Activated T-cell treated with anti-CD3 and anti-CD28 coated beads, Interleukin-2, amount 50 U/mL, for 24 hours (primary cell): ENCODE data around the gene MIPEP.

ENCODE experiments used
- DNase-seq: peaks from one replicate; pipeline ENCODE4 v3.0.0-alpha.2; 2020
- H3K27ac Mint-ChIP-seq: 2 replicates; pipeline ENCODE4 v1.8.0; 2020; ENCODE audit warnings: mild to moderate bottlenecking, mixed read lengths
- H3K27me3 Mint-ChIP-seq: 2 replicates; pipeline ENCODE4 v1.8.0; 2020; ENCODE audit warnings: mixed read lengths
- H3K36me3 Mint-ChIP-seq: 2 replicates; pipeline ENCODE4 v1.8.0; 2020; ENCODE audit warnings: low read depth, mixed read lengths
- H3K4me1 Mint-ChIP-seq: 2 replicates; pipeline ENCODE4 v1.8.0; 2020; ENCODE audit warnings: low read depth, mixed read lengths
- H3K4me3 Mint-ChIP-seq: 2 replicates; pipeline ENCODE4 v1.8.0; 2020; ENCODE audit warnings: mild to moderate bottlenecking, moderate library complexity, mixed read lengths
- H3K9me3 Mint-ChIP-seq: 2 replicates; pipeline ENCODE4 v1.8.0; 2020; ENCODE audit warnings: mixed read lengths

MIPEP gene

GRCh38 chr13:23849670-23850069 lies 39.5 kb downstream of the MIPEP start:
- H3K36me3 Mint-ChIP-seq: peaks cover 33% of the 10 kb centered on the region
- DNase-seq: no peak
- no peak overlapping the region for H3K4me3 Mint-ChIP-seq
- H3K27ac Mint-ChIP-seq: no peak overlapping the region
- H3K9me3 Mint-ChIP-seq: no peaks in the 10 kb centered on the region
- H3K27me3 Mint-ChIP-seq: no peaks in the 10 kb centered on the region
- peaks cover 2% of the 10 kb centered on the region for H3K4me1 Mint-ChIP-seq

GRCh38 chr13:23848646-23849141 lies 40.5 kb downstream of the MIPEP start:
- Mint-ChIP-seq H3K27ac (no peak overlapping the region), H3K27me3 (no peaks in the 10 kb centered on the region), H3K4me3 (no peak overlapping the region), H3K4me1 (peaks cover 9% of the 10 kb centered on the region), H3K9me3 (no peaks in the 10 kb centered on the region), H3K36me3 (peaks cover 29% of the 10 kb centered on the region)
- DNase-seq: no peak

- Mint-ChIP-seq H3K36me3 (peaks cover 32% of the 10 kb centered on the region), H3K4me1 (peaks cover 11% of the 10 kb centered on the region), H3K27ac (no peak overlapping the region), H3K27me3 (no peaks in the 10 kb centered on the region), H3K4me3 (no peak overlapping the region), H3K9me3 (no peaks in the 10 kb centered on the region)
- no peak for DNase-seq
Measured at GRCh38 chr13:23848019-23848418, 41.2 kb downstream of the MIPEP start.

GRCh38 chr13:23847497-23847896 lies 41.7 kb downstream of the MIPEP start:
- Mint-ChIP-seq H3K4me3 (no peak overlapping the region), H3K4me1 (peaks cover 11% of the 10 kb centered on the region), H3K9me3 (no peaks in the 10 kb centered on the region), H3K36me3 (peaks cover 33% of the 10 kb centered on the region), H3K27me3 (no peaks in the 10 kb centered on the region), H3K27ac (no peak overlapping the region)
- DNase-seq: no peak

- H3K27me3 Mint-ChIP-seq: no peaks in the 10 kb centered on the region
- no peaks in the 10 kb centered on the region for H3K9me3 Mint-ChIP-seq
Measured at GRCh38 chr13:23845105-23845725, 44.0 kb downstream of the MIPEP start.

GRCh38 chr13:23844132-23844531 lies 45.1 kb downstream of the MIPEP start:
- Mint-ChIP-seq H3K27me3 (no peaks in the 10 kb centered on the region), H3K4me3 (no peak overlapping the region), H3K27ac (no peak overlapping the region), H3K9me3 (no peaks in the 10 kb centered on the region), H3K36me3 (peaks cover 41% of the 10 kb centered on the region), H3K4me1 (peaks cover 8% of the 10 kb centered on the region)
- DNase-seq: no peak

More at GRCh38 chr13:23845105-23845725, 44.0 kb downstream of the MIPEP start:
- Mint-ChIP-seq H3K36me3 (peaks cover 41% of the 10 kb centered on the region), H3K27ac (no peak overlapping the region), H3K4me1 (peaks cover 11% of the 10 kb centered on the region), H3K4me3 (no peak overlapping the region)
- no peak for DNase-seq

GRCh38 chr13:23843436-23843835 lies 45.8 kb downstream of the MIPEP start:
- Mint-ChIP-seq H3K4me3 (no peak overlapping the region), H3K27me3 (no peaks in the 10 kb centered on the region), H3K36me3 (peaks cover 40% of the 10 kb centered on the region), H3K9me3 (no peaks in the 10 kb centered on the region), H3K4me1 (peaks cover 8% of the 10 kb centered on the region), H3K27ac (no peak overlapping the region)
- DNase-seq: no peak

- Mint-ChIP-seq H3K9me3 (no peaks in the 10 kb centered on the region), H3K36me3 (peaks cover 36% of the 10 kb centered on the region), H3K4me1 (peaks cover 8% of the 10 kb centered on the region), H3K27me3 (no peaks in the 10 kb centered on the region), H3K4me3 (no peak overlapping the region), H3K27ac (no peak overlapping the region)
- no peak for DNase-seq
Measured at GRCh38 chr13:23842406-23842805, 46.8 kb downstream of the MIPEP start.

GRCh38 chr13:23833733-23834611 lies 55.2 kb downstream of the MIPEP start:
- no peak for DNase-seq
- Mint-ChIP-seq H3K4me3 (no peak overlapping the region), H3K9me3 (no peaks in the 10 kb centered on the region), H3K27me3 (no peaks in the 10 kb centered on the region), H3K27ac (no peak overlapping the region), H3K36me3 (peaks cover 36% of the 10 kb centered on the region), H3K4me1 (no peaks in the 10 kb centered on the region)

- H3K4me1 Mint-ChIP-seq: no peaks in the 10 kb centered on the region
- no peaks in the 10 kb centered on the region for H3K9me3 Mint-ChIP-seq
- H3K36me3 Mint-ChIP-seq: peaks cover 44% of the 10 kb centered on the region
- H3K27ac Mint-ChIP-seq: no peak overlapping the region
- no peak overlapping the region for H3K4me3 Mint-ChIP-seq
- DNase-seq: no peak
- H3K27me3 Mint-ChIP-seq: no peaks in the 10 kb centered on the region
Measured at GRCh38 chr13:23828866-23829265, 60.3 kb downstream of the MIPEP start.

GRCh38 chr13:23828086-23828485 lies 61.1 kb downstream of the MIPEP start:
- DNase-seq: no peak
- Mint-ChIP-seq H3K27ac (no peak overlapping the region), H3K4me1 (no peaks in the 10 kb centered on the region), H3K27me3 (no peaks in the 10 kb centered on the region), H3K36me3 (peaks cover 48% of the 10 kb centered on the region), H3K4me3 (no peak overlapping the region), H3K9me3 (no peaks in the 10 kb centered on the region)

- Mint-ChIP-seq H3K4me1 (no peaks in the 10 kb centered on the region), H3K9me3 (no peaks in the 10 kb centered on the region), H3K27ac (no peak overlapping the region), H3K27me3 (no peaks in the 10 kb centered on the region), H3K4me3 (no peak overlapping the region), H3K36me3 (peaks cover 58% of the 10 kb centered on the region)
- no peak for DNase-seq
Measured at GRCh38 chr13:23825179-23825578, 64.0 kb downstream of the MIPEP start.

- Mint-ChIP-seq H3K4me3 (no peak overlapping the region), H3K27ac (no peak overlapping the region), H3K36me3 (peaks cover 61% of the 10 kb centered on the region), H3K9me3 (no peaks in the 10 kb centered on the region), H3K4me1 (no peaks in the 10 kb centered on the region), H3K27me3 (no peaks in the 10 kb centered on the region)
- no peak for DNase-seq
Measured at GRCh38 chr13:23824371-23824770, 64.8 kb downstream of the MIPEP start.

GRCh38 chr13:23822252-23822824 lies 66.9 kb downstream of the MIPEP start:
- no peak overlapping the region for H3K4me3 Mint-ChIP-seq
- no peak overlapping the region for H3K27ac Mint-ChIP-seq
- peaks cover 58% of the 10 kb centered on the region for H3K36me3 Mint-ChIP-seq
- DNase-seq: no peak
- H3K9me3 Mint-ChIP-seq: no peaks in the 10 kb centered on the region
- H3K4me1 Mint-ChIP-seq: peaks cover 4% of the 10 kb centered on the region
- no peaks in the 10 kb centered on the region for H3K27me3 Mint-ChIP-seq

- Mint-ChIP-seq H3K27ac (no peak overlapping the region), H3K36me3 (peaks cover 46% of the 10 kb centered on the region), H3K4me1 (peaks cover 4% of the 10 kb centered on the region), H3K4me3 (no peak overlapping the region), H3K27me3 (no peaks in the 10 kb centered on the region), H3K9me3 (no peaks in the 10 kb centered on the region)
- DNase-seq: no peak
Measured at GRCh38 chr13:23820530-23820929, 68.7 kb downstream of the MIPEP start.
